GM12873 (cell line): Measurements from ENCODE around the gene PDSS2.

Experiments used
- CTCF ChIP-seq: IDR thresholded peaks from 2 replicates; pipeline ENCODE4 v1.5.1; 2012; ENCODE audit warnings: low read depth, mild to moderate bottlenecking, moderate library complexity, low read length, control low read depth; ENCODE audit not compliant: insufficient read depth; ENCODE audit errors: missing control alignments

The PDSS2 gene

GRCh38 chr6:107459283-107460082, at the start of gene PDSS2:
PDSS2 (minus strand) TSS chr6:107459564; CDS start chr6:107459285, 279 bp downstream.
- TF ChIP-seq CTCF = peak; percentile 66

- TF ChIP-seq CTCF = no peak
These were observed 46.8 kb upstream of the PDSS2 start for GRCh38 chr6:107506145-107506544.

- TF ChIP-seq CTCF = no peak
These were observed 45.1 kb upstream of the PDSS2 start for GRCh38 chr6:107504270-107505026.

GRCh38 chr6:107496892-107497684, 37.7 kb upstream of the PDSS2 start:
- TF ChIP-seq CTCF = no peak

GRCh38 chr6:107495971-107496370, 36.6 kb upstream of the PDSS2 start:
- no peak for TF ChIP-seq CTCF

GRCh38 chr6:107495196-107495643, 35.9 kb upstream of the PDSS2 start:
- TF ChIP-seq CTCF = no peak
